Omental fat pad (tissue), 4 donors: Measurements from ENCODE around the gene KIR3DL2. TPM values are rescaled to one million over a fixed set of nuclear protein-coding genes. Genes with fewer than 3 reads are reported as not detected.

Source experiments
- ATAC-seq: fragments of 150-250 bp; one replicate; pipeline ENCODE4 v1.9.1; 2016; ENCODE audit warnings: mild to moderate bottlenecking, moderate library complexity; ENCODE audit not compliant: low FRiP score
- DNase-seq: peaks from one replicate; pipeline ENCODE4 v3.0.0-alpha.2; 2019; ENCODE audit warnings: low spot score
- CTCF ChIP-seq, 3 donors: fragments of 450-650 bp; IDR thresholded peaks; one replicate each; pipeline ENCODE4 v1.5.1; 2016 to 2017; ENCODE audit warnings: antibody characterized with exemption in 3 of 3, mild to moderate bottlenecking in 3 of 3, moderate library complexity in 2 of 3
- total RNA-seq, 4 donors: library from RNA; depleted of rRNA; stranded (reverse); fragments of >200 nt; gene quantifications; one replicate each; pipeline ENCODE4 v1.1.0, GENCODE V29; 2016

The KIR3DL2 gene
- total RNA-seq, 4 donors from 2014 or later = 0.36 to 0.38 TPM; not detected in 2

GRCh38 chr19:54871696-54872095 is 21.5 kb downstream of the KIR3DL2 start:
- no peak for ATAC-seq
- TF ChIP-seq CTCF (IDR thresholded peaks at IDR 0.05) = no peak
- no peak for DNase-seq

GRCh38 chr19:54873990-54874389 is 23.7 kb downstream of the KIR3DL2 start, which contains the start of gene FCAR:
FCAR (plus strand) TSS chr19:54874235; CDS start chr19:54874290, 55 bp downstream.
- no peak for TF ChIP-seq CTCF (IDR thresholded peaks at IDR 0.05)
- DNase-seq (no peak), ATAC-seq (no peak)

GRCh38 chr19:54875506-54875905 is 25.3 kb downstream of the KIR3DL2 start:
- no peak for ATAC-seq
- DNase-seq = no peak
- TF ChIP-seq CTCF (IDR thresholded peaks at IDR 0.05) = no peak

GRCh38 chr19:54877471-54877870 is 27.2 kb downstream of the KIR3DL2 start:
- TF ChIP-seq CTCF (IDR thresholded peaks at IDR 0.05) = no peak
- ATAC-seq = no peak

GRCh38 chr19:54881884-54882283 is 31.6 kb downstream of the KIR3DL2 start:
- no peak for TF ChIP-seq CTCF (IDR thresholded peaks at IDR 0.05)
- DNase-seq (no peak), ATAC-seq (no peak)

More at GRCh38 chr19:54877471-54877870, 27.2 kb downstream of the KIR3DL2 start:
- no peak for DNase-seq

GRCh38 chr19:54882758-54883157 is 32.5 kb downstream of the KIR3DL2 start:
- ATAC-seq = no peak
- DNase-seq = no peak
- no peak for TF ChIP-seq CTCF (IDR thresholded peaks at IDR 0.05)

GRCh38 chr19:54883228-54883627 is 33.0 kb downstream of the KIR3DL2 start:
- no peak for TF ChIP-seq CTCF (IDR thresholded peaks at IDR 0.05)
- no peak for ATAC-seq

More at GRCh38 chr19:54883228-54883627, 33.0 kb downstream of the KIR3DL2 start:
- no peak for DNase-seq
